A673 (cell line): Measurements from ENCODE around the gene CISD1.

ENCODE experiments used
- EZH2 ChIP-seq: fragments of 200-600 bp; sonication (generic); IDR thresholded peaks from 2 replicates; pipeline ENCODE4 v1.6.1; 2017; ENCODE audit warnings: borderline replicate concordance, low read depth, mild to moderate bottlenecking, mixed read lengths, antibody characterized with exemption, low read length; ENCODE audit not compliant: poor library complexity, severe bottlenecking
- TF ChIP-seq, protein P1 (sequence below): fragments of 300-800, 200-600 bp; sonication (generic); conservative IDR thresholded peaks from 2 replicates; pipeline ENCODE4 v1.5.1; 2017; ENCODE audit warnings: low read depth, mild to moderate bottlenecking, antibody characterized with exemption, low read length, moderate library complexity, mixed read lengths

DNA sequence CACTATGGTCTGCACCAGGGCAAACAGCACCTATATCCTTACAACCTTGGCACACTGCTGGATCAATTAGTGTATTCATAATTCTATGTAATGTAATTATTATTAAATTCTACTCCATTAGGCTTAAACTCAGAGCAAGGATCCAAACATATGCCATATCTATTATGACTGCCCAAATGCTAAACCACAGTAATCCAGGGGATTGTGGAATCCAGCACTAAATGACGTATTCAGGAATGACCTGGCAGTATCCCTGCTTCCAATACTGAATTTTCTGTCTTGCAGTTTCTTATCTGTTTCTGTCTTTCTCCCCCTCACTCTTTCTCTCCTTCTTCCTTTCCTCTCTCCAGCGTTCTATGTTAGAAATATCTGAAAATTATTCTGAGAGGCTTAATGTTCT is 49.4 kb downstream of the CISD1 start:
- TF ChIP-seq, protein P1, sequence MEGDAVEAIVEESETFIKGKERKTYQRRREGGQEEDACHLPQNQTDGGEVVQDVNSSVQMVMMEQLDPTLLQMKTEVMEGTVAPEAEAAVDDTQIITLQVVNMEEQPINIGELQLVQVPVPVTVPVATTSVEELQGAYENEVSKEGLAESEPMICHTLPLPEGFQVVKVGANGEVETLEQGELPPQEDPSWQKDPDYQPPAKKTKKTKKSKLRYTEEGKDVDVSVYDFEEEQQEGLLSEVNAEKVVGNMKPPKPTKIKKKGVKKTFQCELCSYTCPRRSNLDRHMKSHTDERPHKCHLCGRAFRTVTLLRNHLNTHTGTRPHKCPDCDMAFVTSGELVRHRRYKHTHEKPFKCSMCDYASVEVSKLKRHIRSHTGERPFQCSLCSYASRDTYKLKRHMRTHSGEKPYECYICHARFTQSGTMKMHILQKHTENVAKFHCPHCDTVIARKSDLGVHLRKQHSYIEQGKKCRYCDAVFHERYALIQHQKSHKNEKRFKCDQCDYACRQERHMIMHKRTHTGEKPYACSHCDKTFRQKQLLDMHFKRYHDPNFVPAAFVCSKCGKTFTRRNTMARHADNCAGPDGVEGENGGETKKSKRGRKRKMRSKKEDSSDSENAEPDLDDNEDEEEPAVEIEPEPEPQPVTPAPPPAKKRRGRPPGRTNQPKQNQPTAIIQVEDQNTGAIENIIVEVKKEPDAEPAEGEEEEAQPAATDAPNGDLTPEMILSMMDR, result no peak
- TF ChIP-seq EZH2, result no peak
